GM18858 (cell line): ENCODE results near the gene FGFR4.

Experiments
- ATAC-seq: cut with Tn5 transposase; IDR thresholded peaks from one replicate; pipeline ENCODE4 v1.9.1; 2021; ENCODE audit not compliant: unreplicated experiment

Gene FGFR4

GRCh38 chr5:177099422-177100093, 12.8 kb downstream of the FGFR4 start:
- ATAC-seq, result no peak

DNA sequence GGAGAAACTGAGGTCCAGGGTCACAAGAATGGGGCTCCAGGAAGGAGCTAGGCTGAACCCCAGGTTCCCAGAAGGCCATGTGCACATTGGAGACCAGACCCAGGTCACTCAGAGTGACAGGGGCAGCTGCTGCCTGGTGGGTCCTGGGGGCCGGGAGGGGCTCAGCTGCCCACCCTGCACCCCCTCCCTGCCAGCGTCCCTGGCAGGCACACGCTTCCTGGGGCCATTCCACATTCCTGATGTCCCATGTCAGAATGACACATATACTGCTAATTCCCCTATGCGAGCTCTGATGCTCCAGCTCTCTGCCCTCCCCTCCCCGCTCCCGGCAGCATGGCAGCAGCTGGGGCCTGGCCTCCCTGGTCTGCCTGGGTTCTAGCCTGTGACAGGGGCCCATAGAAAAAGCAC, 14.0 kb downstream of the FGFR4 start:
- ATAC-seq, result no peak

DNA sequence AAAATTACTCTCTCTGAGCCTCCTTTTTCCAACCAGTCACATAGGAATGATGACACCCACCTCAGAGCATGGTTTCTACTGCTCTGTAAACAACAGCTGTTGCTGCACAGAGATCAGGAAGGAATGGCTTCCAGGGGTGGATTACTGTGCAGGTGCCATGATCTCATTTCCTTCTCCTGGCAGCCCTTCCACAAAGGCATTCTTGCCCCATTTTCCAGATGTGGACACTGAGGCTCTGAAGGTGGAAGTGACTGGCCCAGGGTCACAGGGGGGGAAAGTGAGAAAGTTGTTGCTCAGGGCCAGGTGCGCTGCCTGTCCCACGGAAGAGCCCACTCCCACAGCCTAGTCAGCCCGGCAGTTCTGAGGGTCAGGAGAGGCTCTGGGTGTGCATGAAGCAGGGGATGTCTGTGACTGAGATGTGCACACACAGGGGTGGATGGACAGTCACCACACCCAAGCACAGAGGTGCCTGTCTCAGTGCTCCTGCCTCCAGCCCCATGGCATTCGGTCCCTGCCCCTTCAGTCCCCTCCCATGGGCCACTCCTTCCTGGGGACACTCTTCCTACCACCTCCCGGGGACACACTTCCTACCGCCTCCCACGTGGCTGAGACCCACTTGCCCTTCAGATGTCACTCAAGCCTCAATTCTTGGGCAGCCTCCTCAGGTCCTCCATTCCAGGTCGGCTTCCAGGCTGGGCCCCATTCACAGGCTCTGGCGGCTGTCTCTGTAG, 17.0 kb downstream of the FGFR4 start:
- no peak for ATAC-seq

GRCh38 chr5:177105691-177106476, 19.2 kb downstream of the FGFR4 start:
- ATAC-seq, result no peak

- ATAC-seq, result no peak
Measured at GRCh38 chr5:177107159-177107558, 20.4 kb downstream of the FGFR4 start.

- ATAC-seq, result no peak
Measured at GRCh38 chr5:177109810-177110209, 23.1 kb downstream of the FGFR4 start.

DNA sequence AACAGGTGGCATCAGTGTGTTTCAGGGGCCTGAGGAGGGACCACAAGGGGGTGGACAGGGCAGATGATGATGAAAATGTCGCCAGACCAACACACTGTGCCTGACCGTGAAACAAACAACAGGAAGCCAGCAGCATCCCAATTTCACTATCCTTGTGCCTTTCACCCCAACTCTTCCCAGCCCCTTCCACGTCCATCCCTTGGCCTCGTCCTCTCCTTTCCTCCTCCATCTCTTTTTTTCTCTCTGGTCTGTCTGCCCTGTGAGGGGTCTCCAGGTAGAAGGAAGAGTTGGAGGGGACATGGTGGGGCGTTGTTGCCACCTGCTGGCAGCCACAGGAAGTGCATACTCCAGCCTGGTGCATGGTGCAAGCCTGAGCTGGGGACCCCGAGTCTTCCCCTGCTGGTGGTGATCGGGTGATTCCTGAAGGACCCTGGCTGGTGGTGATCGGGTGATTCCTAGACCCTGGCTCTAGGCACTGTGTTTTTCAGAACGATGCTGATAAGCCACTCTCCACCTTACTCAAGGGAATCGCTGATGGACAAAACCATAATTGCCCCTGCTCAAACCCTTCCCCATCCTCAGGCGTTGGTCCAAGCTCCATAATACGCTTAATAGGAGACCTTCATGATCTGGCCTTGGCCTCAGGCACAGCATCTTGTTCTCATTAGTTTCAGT, 25.1 kb downstream of the FGFR4 start:
- ATAC-seq, result no peak

DNA sequence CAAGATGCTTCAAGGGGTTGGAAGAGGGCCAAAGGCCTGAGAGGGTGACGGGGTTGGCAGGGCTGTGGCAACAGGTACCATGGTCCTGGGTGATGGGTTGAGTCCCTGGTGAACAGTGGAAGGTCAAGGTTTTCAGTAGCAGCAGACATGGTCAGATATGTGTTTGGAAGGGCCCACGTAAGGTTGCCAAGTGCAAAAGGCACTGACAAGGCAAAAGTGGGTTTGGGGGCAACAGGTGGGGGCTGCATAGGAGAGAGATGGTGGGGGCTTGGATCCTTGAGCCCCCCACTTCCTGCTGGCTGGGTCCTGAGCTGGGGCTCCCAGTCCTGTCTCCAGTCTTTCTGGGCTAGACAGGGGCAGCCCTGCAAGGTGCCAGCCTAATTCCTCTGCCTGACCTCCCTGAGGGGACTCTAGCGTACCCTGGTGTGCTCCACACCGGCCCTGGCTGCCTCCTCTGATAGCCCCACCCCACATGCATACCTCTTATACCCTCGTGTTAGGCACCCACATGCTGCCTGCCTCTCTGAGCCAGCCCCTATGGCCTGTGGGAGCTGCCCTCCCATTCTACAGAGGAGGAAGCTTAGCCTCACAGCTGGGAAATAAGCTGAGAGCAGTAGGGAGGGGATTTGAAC, 26.0 kb downstream of the FGFR4 start:
- no peak for ATAC-seq

- ATAC-seq, result no peak
Measured at GRCh38 chr5:177113566-177114424, 27.1 kb downstream of the FGFR4 start.

- no peak for ATAC-seq
Measured at GRCh38 chr5:177116631-177117373, 30.1 kb downstream of the FGFR4 start.

DNA sequence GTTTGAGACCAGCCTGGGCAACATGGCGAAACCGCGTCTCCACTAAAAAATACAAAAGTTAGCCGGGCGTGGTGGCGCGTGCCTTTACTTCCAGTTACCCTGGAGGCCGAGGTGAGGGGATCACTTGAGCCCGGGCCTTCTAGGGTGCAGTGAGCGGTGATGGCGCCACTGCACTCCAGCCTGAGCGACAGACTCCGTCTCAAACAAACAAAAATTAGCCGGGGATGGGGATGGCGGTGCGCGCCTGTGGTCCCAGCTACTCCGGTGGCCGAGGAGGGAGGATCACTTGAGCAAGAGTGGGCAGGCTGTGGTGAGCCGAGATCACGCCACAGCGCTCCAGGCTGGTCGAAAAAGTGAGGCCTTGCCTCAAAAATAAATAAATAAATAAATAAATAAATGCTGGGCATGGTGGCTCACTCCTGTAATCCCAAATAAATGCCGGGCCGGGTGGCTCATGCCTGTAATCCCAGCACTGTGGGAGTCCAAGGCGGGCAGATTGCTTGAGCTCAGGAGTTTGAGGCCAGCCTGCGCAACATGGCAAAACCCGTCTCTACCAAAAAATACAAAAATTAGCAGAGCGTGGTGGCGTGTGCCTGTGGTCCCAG, 30.8 kb downstream of the FGFR4 start:
- ATAC-seq, result no peak

GRCh38 chr5:177122566-177122965, 35.9 kb downstream of the FGFR4 start:
- no peak for ATAC-seq

GRCh38 chr5:177123789-177124485, 37.2 kb downstream of the FGFR4 start:
- ATAC-seq, result no peak

- ATAC-seq, result no peak
Measured at GRCh38 chr5:177124486-177124991, 37.8 kb downstream of the FGFR4 start.

GRCh38 chr5:177126771-177127170, 40.1 kb downstream of the FGFR4 start:
- ATAC-seq, result no peak

DNA sequence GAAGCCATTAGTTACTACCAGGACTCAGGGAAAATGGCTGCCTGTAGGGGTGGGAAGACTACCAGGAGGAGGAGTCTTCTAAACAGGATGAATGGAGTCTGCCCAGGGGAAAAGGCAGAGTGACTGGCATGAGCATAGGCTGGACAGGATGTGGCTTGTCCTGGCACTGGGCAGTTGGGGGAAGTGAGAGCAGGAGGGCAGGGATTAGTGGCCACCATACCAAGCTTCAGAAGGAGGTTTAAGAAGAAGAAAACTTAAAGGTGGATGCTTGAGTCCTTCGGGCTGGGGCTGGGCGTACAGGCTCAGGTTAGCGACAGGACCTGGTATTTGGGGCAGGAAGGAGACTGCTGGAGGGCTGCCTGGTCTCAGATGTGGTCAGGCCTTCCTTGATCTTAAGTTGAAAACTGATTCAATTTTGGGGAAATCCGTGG, 41.9 kb downstream of the FGFR4 start:
- ATAC-seq, result no peak

GRCh38 chr5:177130211-177131018, 43.7 kb downstream of the FGFR4 start:
- ATAC-seq, result no peak
